ENCODE data around the gene YWHAG.
"Not testable (repeated sequence)": the region's sequence is repeated elsewhere in the genome, so short reads cannot be mapped to it uniquely, and the experiment has no call there.

YWHAG gene

GRCh38 chr7:76354981-76355730 is 3.6 kb downstream of the YWHAG start:
- no peak overlapping the region for H3K4me3 ChIP-seq (ENCODE audit: low read length)
- no peak for DNase-seq (ENCODE audit: low read depth, low spot score)

- H3K4me3 ChIP-seq (ENCODE audit: low read length): no peak overlapping the region
- no peak for DNase-seq (ENCODE audit: low read depth, low spot score)
Observed at GRCh38 chr7:76354516-76354915, 4.3 kb downstream of the YWHAG start.

GRCh38 chr7:76353744-76354143 is 5.0 kb downstream of the YWHAG start:
- DNase-seq (ENCODE audit: low read depth, low spot score): no peak
- no peak overlapping the region for H3K4me3 ChIP-seq (ENCODE audit: low read length)

GRCh38 chr7:76352193-76352592 is 6.6 kb downstream of the YWHAG start:
- no peak for DNase-seq (ENCODE audit: low read depth, low spot score)
- H3K4me3 ChIP-seq (ENCODE audit: low read length): no peak overlapping the region

- DNase-seq (ENCODE audit: low read depth, low spot score): no peak
- no peak overlapping the region for H3K4me3 ChIP-seq (ENCODE audit: low read length)
Observed at GRCh38 chr7:76351372-76351771, 7.4 kb downstream of the YWHAG start.

GRCh38 chr7:76349313-76349885 is 9.4 kb downstream of the YWHAG start:
- H3K4me3 ChIP-seq (ENCODE audit: low read length): no peak overlapping the region
- no peak for DNase-seq (ENCODE audit: low read depth, low spot score)

GRCh38 chr7:76347710-76348109 is 11.1 kb downstream of the YWHAG start:
- DNase-seq (ENCODE audit: low read depth, low spot score): no peak
- H3K4me3 ChIP-seq (ENCODE audit: low read length): no peak overlapping the region

GRCh38 chr7:76346778-76347177 is 12.0 kb downstream of the YWHAG start:
- H3K4me3 ChIP-seq (ENCODE audit: low read length): no peak overlapping the region
- DNase-seq (ENCODE audit: low read depth, low spot score): no peak

- no peak for DNase-seq (ENCODE audit: low read depth, low spot score)
- no peak overlapping the region for H3K4me3 ChIP-seq (ENCODE audit: low read length)
Observed at GRCh38 chr7:76346097-76346496, 12.7 kb downstream of the YWHAG start.

GRCh38 chr7:76343931-76344321 is 14.9 kb downstream of the YWHAG start:
- no peak for DNase-seq (ENCODE audit: low read depth, low spot score)
- H3K4me3 ChIP-seq (ENCODE audit: low read length): no peak overlapping the region

- DNase-seq (ENCODE audit: low read depth, low spot score): no peak
- H3K4me3 ChIP-seq (ENCODE audit: low read length): no peak overlapping the region
Observed at GRCh38 chr7:76343294-76343930, 15.4 kb downstream of the YWHAG start.

- no peak for DNase-seq (ENCODE audit: low read depth, low spot score)
- H3K4me3 ChIP-seq (ENCODE audit: low read length): no peak overlapping the region
Observed at GRCh38 chr7:76342222-76342621, 16.6 kb downstream of the YWHAG start.

GRCh38 chr7:76340617-76341131 is 18.1 kb downstream of the YWHAG start:
- no peak overlapping the region for H3K4me3 ChIP-seq (ENCODE audit: low read length)
- no peak for DNase-seq (ENCODE audit: low read depth, low spot score)

- H3K4me3 ChIP-seq (ENCODE audit: low read length): no peak overlapping the region
- DNase-seq (ENCODE audit: low read depth, low spot score): no peak
Observed at GRCh38 chr7:76338298-76339084, 20.3 kb downstream of the YWHAG start.

GRCh38 chr7:76337147-76337546 is 21.6 kb downstream of the YWHAG start:
- DNase-seq (ENCODE audit: low read depth, low spot score): no peak
- no peak overlapping the region for H3K4me3 ChIP-seq (ENCODE audit: low read length)

GRCh38 chr7:76336094-76336493 is 22.7 kb downstream of the YWHAG start:
- H3K4me3 ChIP-seq (ENCODE audit: low read length): no peak overlapping the region
- no peak for DNase-seq (ENCODE audit: low read depth, low spot score)

- not testable (repeated sequence) for H3K4me3 ChIP-seq (ENCODE audit: low read length); DNase-seq (ENCODE audit: low read depth, low spot score)
Observed at GRCh38 chr7:76335417-76335816, 23.4 kb downstream of the YWHAG start.

GRCh38 chr7:76334320-76334967 is 24.3 kb downstream of the YWHAG start:
- H3K4me3 ChIP-seq (ENCODE audit: low read length): no peak overlapping the region
- no peak for DNase-seq (ENCODE audit: low read depth, low spot score)

- DNase-seq (ENCODE audit: low read depth, low spot score): no peak
- H3K4me3 ChIP-seq (ENCODE audit: low read length): no peak overlapping the region
Observed at GRCh38 chr7:76333511-76334101, 25.2 kb downstream of the YWHAG start.

Data from Jurkat, Clone E6-1 (cell line).